ENCODE results near the gene DNMT3A.

The DNMT3A gene

DNA sequence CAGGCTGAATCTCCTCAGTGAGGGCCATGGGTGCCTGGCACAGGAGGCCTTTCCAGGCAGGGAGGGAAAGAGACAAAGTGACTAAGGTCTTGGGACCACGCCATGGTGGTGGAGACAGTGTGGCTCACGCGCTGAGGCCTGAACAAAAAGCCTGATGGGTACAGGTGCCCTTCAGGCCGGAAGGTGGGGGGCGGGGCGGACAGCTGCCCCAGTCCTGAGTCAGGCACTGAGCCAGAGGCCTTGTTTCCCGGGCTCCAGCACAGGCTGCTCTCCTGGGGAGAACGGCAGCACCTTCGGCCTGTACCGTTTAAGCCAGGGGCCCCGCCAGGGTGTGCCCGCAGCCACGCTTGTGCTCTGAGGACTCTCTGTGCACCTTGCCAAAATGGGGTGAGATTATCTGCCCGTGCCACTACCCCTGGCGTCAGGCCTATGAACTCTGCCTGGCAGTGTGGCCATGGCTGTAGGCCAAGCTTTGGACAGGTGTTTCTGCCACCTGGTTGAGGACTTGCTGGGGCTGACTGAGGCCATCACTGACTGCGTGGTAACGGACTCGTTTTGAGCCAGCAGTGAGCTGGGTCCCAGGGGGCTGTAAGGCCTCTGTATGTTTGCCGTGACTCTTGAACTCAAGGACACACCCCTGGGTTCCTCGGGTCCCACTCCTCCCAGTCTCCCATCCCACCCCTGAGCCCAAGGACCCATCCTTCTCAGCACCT, 31.7 kb upstream of the DNMT3A start:
- Histone ChIP-seq H3K36me3 (ENCODE audit: control insufficient read depth in 1 of 2, insufficient read depth in 2 of 2, low read length in 2 of 2) (no peaks in the 10 kb centered on the region), H3K4me1 (ENCODE audit: control insufficient read depth in 1 of 2, insufficient read depth in 2 of 2, low read length in 2 of 2) (peaks cover 16 to 17% of the 10 kb centered on the region in 2 donors), H3K9ac (ENCODE audit: low read depth in 1 of 2, low read length in 2 of 2) (no peak overlapping the region), H3K27me3 (ENCODE audit: control insufficient read depth in 1 of 2, insufficient read depth in 2 of 2, low read length in 2 of 2) (no peaks in the 10 kb centered on the region), H3K4me3 (ENCODE audit: low read depth in 1 of 2, low read length in 2 of 2) (no peak overlapping the region), H3K9me3 (ENCODE audit: control insufficient read depth in 1 of 2, low read length in 2 of 2) (no peaks in the 10 kb centered on the region), H3K27ac (ENCODE audit: low read depth, low read length) (no peak overlapping the region)

GRCh38 chr2:25372405-25373268, 30.9 kb upstream of the DNMT3A start:
- Histone ChIP-seq H3K4me1 (ENCODE audit: control insufficient read depth in 1 of 2, insufficient read depth in 2 of 2, low read length in 2 of 2) (peaks cover 14% of the 10 kb centered on the region in 2 donors), H3K36me3 (ENCODE audit: control insufficient read depth in 1 of 2, insufficient read depth in 2 of 2, low read length in 2 of 2) (no peaks in the 10 kb centered on the region), H3K9me3 (ENCODE audit: control insufficient read depth in 1 of 2, low read length in 2 of 2) (no peaks in the 10 kb centered on the region), H3K27me3 (ENCODE audit: control insufficient read depth in 1 of 2, insufficient read depth in 2 of 2, low read length in 2 of 2) (no peaks in the 10 kb centered on the region), H3K27ac (ENCODE audit: low read depth, low read length) (no peak overlapping the region), H3K4me3 (ENCODE audit: low read depth in 1 of 2, low read length in 2 of 2) (no peak overlapping the region), H3K9ac (ENCODE audit: low read depth in 1 of 2, low read length in 2 of 2) (no peak overlapping the region)

GRCh38 chr2:25371253-25372241, 29.8 kb upstream of the DNMT3A start:
- Histone ChIP-seq H3K4me3 (ENCODE audit: low read depth in 1 of 2, low read length in 2 of 2) (no peak overlapping the region), H3K27me3 (ENCODE audit: control insufficient read depth in 1 of 2, insufficient read depth in 2 of 2, low read length in 2 of 2) (no peaks in the 10 kb centered on the region), H3K9ac (ENCODE audit: low read depth in 1 of 2, low read length in 2 of 2) (no peak overlapping the region), H3K27ac (ENCODE audit: low read depth, low read length) (no peak overlapping the region), H3K9me3 (ENCODE audit: control insufficient read depth in 1 of 2, low read length in 2 of 2) (no peaks in the 10 kb centered on the region), H3K36me3 (ENCODE audit: control insufficient read depth in 1 of 2, insufficient read depth in 2 of 2, low read length in 2 of 2) (no peaks in the 10 kb centered on the region), H3K4me1 (ENCODE audit: control insufficient read depth in 1 of 2, insufficient read depth in 2 of 2, low read length in 2 of 2) (peaks cover 5% of the 10 kb centered on the region in 2 donors)

DNA sequence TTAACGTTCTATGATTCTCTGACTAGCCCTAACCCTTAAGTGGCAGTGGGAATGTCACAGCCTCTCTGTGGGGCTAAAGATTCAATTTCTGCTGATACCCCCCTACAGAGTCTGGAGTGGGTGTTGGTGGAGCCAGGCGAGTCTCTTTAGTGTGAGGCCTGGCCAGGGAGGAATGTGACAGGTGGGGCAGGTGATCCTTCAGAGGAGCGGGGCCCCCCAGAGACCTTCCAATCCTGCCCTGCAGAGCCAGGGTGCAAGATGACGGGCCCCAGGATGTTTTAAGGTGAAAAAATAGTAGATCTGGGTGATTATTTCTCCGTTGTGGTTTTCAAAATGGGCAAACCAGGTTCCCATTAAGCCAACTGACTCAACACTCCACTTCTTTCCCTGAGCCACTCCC, 28.2 kb upstream of the DNMT3A start:
- no peak overlapping the region for H3K27ac ChIP-seq (ENCODE audit: low read depth, low read length)
- no peaks in the 10 kb centered on the region for H3K4me1 ChIP-seq (ENCODE audit: control insufficient read depth in 1 of 2, insufficient read depth in 2 of 2, low read length in 2 of 2)
- no peaks in the 10 kb centered on the region for H3K9me3 ChIP-seq (ENCODE audit: control insufficient read depth in 1 of 2, low read length in 2 of 2)
- H3K4me3 ChIP-seq (ENCODE audit: low read depth in 1 of 2, low read length in 2 of 2): no peak overlapping the region
- no peak overlapping the region for H3K9ac ChIP-seq (ENCODE audit: low read depth in 1 of 2, low read length in 2 of 2)
- H3K36me3 ChIP-seq (ENCODE audit: control insufficient read depth in 1 of 2, insufficient read depth in 2 of 2, low read length in 2 of 2): no peaks in the 10 kb centered on the region
- no peaks in the 10 kb centered on the region for H3K27me3 ChIP-seq (ENCODE audit: control insufficient read depth in 1 of 2, insufficient read depth in 2 of 2, low read length in 2 of 2)

- H3K27me3 ChIP-seq (ENCODE audit: control insufficient read depth in 1 of 2, insufficient read depth in 2 of 2, low read length in 2 of 2): no peaks in the 10 kb centered on the region
Observed at GRCh38 chr2:25369439-25369838, 27.7 kb upstream of the DNMT3A start.

GRCh38 chr2:25368660-25369059, 26.9 kb upstream of the DNMT3A start:
- no peaks in the 10 kb centered on the region for H3K27me3 ChIP-seq (ENCODE audit: control insufficient read depth in 1 of 2, insufficient read depth in 2 of 2, low read length in 2 of 2)
- H3K27ac ChIP-seq (ENCODE audit: low read depth, low read length): no peak overlapping the region
- H3K9ac ChIP-seq (ENCODE audit: low read depth in 1 of 2, low read length in 2 of 2): no peak overlapping the region
- H3K9me3 ChIP-seq (ENCODE audit: control insufficient read depth in 1 of 2, low read length in 2 of 2): no peaks in the 10 kb centered on the region
- no peaks in the 10 kb centered on the region for H3K36me3 ChIP-seq (ENCODE audit: control insufficient read depth in 1 of 2, insufficient read depth in 2 of 2, low read length in 2 of 2)
- H3K4me3 ChIP-seq (ENCODE audit: low read depth in 1 of 2, low read length in 2 of 2): no peak overlapping the region
- no peaks in the 10 kb centered on the region for H3K4me1 ChIP-seq (ENCODE audit: control insufficient read depth in 1 of 2, insufficient read depth in 2 of 2, low read length in 2 of 2)

More at GRCh38 chr2:25369439-25369838, 27.7 kb upstream of the DNMT3A start:
- no peak overlapping the region for H3K27ac ChIP-seq (ENCODE audit: low read depth, low read length)
- H3K4me3 ChIP-seq (ENCODE audit: low read depth in 1 of 2, low read length in 2 of 2): no peak overlapping the region
- H3K9ac ChIP-seq (ENCODE audit: low read depth in 1 of 2, low read length in 2 of 2): no peak overlapping the region
- no peaks in the 10 kb centered on the region for H3K4me1 ChIP-seq (ENCODE audit: control insufficient read depth in 1 of 2, insufficient read depth in 2 of 2, low read length in 2 of 2)
- H3K9me3 ChIP-seq (ENCODE audit: control insufficient read depth in 1 of 2, low read length in 2 of 2): no peaks in the 10 kb centered on the region
- H3K36me3 ChIP-seq (ENCODE audit: control insufficient read depth in 1 of 2, insufficient read depth in 2 of 2, low read length in 2 of 2): no peaks in the 10 kb centered on the region

GRCh38 chr2:25367296-25367695, 25.6 kb upstream of the DNMT3A start:
- Histone ChIP-seq H3K4me3 (ENCODE audit: low read depth in 1 of 2, low read length in 2 of 2) (no peak overlapping the region), H3K9ac (ENCODE audit: low read depth in 1 of 2, low read length in 2 of 2) (no peak overlapping the region), H3K36me3 (ENCODE audit: control insufficient read depth in 1 of 2, insufficient read depth in 2 of 2, low read length in 2 of 2) (no peaks in the 10 kb centered on the region), H3K4me1 (ENCODE audit: control insufficient read depth in 1 of 2, insufficient read depth in 2 of 2, low read length in 2 of 2) (peaks cover 0 to 2% of the 10 kb centered on the region in 2 donors), H3K9me3 (ENCODE audit: control insufficient read depth in 1 of 2, low read length in 2 of 2) (no peaks in the 10 kb centered on the region), H3K27me3 (ENCODE audit: control insufficient read depth in 1 of 2, insufficient read depth in 2 of 2, low read length in 2 of 2) (no peaks in the 10 kb centered on the region), H3K27ac (ENCODE audit: low read depth, low read length) (no peak overlapping the region)

DNA sequence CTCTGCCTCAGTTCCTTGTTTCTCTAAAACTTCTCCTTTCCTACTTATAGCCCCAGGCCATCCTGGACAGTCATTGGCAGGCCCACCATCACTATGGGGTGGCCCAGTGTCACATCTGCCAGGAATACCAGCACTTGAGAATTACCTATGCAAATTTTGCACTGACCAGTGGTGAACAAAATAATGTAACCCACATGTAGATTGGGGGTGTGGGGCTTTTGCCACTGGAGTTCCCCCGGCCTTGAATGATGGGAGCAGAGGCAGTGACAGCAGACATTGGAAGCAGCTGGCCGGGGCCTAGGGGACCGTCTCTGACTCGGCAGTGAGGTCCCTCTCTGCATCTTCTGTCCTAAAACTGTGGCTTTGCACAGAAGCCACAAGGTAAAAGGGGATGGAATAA, 24.9 kb upstream of the DNMT3A start:
- Histone ChIP-seq H3K4me3 (ENCODE audit: low read depth in 1 of 2, low read length in 2 of 2) (no peak overlapping the region), H3K9me3 (ENCODE audit: control insufficient read depth in 1 of 2, low read length in 2 of 2) (no peaks in the 10 kb centered on the region), H3K4me1 (ENCODE audit: control insufficient read depth in 1 of 2, insufficient read depth in 2 of 2, low read length in 2 of 2) (peaks cover 3 to 5% of the 10 kb centered on the region in 2 donors), H3K9ac (ENCODE audit: low read depth in 1 of 2, low read length in 2 of 2) (no peak overlapping the region), H3K27ac (ENCODE audit: low read depth, low read length) (no peak overlapping the region), H3K36me3 (ENCODE audit: control insufficient read depth in 1 of 2, insufficient read depth in 2 of 2, low read length in 2 of 2) (no peaks in the 10 kb centered on the region), H3K27me3 (ENCODE audit: control insufficient read depth in 1 of 2, insufficient read depth in 2 of 2, low read length in 2 of 2) (no peaks in the 10 kb centered on the region)

- H3K9me3 ChIP-seq (ENCODE audit: control insufficient read depth in 1 of 2, low read length in 2 of 2): no peaks in the 10 kb centered on the region
- H3K27me3 ChIP-seq (ENCODE audit: control insufficient read depth in 1 of 2, insufficient read depth in 2 of 2, low read length in 2 of 2): no peaks in the 10 kb centered on the region
- H3K4me1 ChIP-seq (ENCODE audit: control insufficient read depth in 1 of 2, insufficient read depth in 2 of 2, low read length in 2 of 2): peaks cover 5 to 6% of the 10 kb centered on the region in 2 donors
- no peak overlapping the region for H3K27ac ChIP-seq (ENCODE audit: low read depth, low read length)
- H3K4me3 ChIP-seq (ENCODE audit: low read depth in 1 of 2, low read length in 2 of 2): no peak overlapping the region
- H3K9ac ChIP-seq (ENCODE audit: low read depth in 1 of 2, low read length in 2 of 2): no peak overlapping the region
- H3K36me3 ChIP-seq (ENCODE audit: control insufficient read depth in 1 of 2, insufficient read depth in 2 of 2, low read length in 2 of 2): no peaks in the 10 kb centered on the region
Observed at GRCh38 chr2:25365241-25365640, 23.5 kb upstream of the DNMT3A start.
